Right lobe of liver (tissue), 4 donors: ENCODE results near the gene SNRNP40.

Experiments
- CTCF ChIP-seq, 4 donors: fragments of 200-600 bp in 3 of 4; fragments of 450-650 bp in 1 of 4; IDR thresholded peaks; one replicate each; pipeline versions ENCODE4 v1.5.1 to v1.8.0; 2016 to 2022; ENCODE audit warnings: antibody characterized with exemption in 4 of 4, mild to moderate bottlenecking in 2 of 4
- POLR2A ChIP-seq: fragments of 450-650 bp; IDR thresholded peaks from one replicate; pipeline ENCODE4 v1.6.1; 2017; ENCODE audit warnings: antibody characterized with exemption, mild to moderate bottlenecking
- donor health status: DM: no; HTN: no; CAD: no.
- donor health status: DM: no; HTN: no; CAD: no.
- donor health status: DM: no; HTN: yes; CAD: no.

- TF ChIP-seq CTCF (IDR thresholded peaks at IDR 0.05), result no peak
- no peak for TF ChIP-seq POLR2A
These were observed 30.8 kb upstream of the SNRNP40 start for GRCh38 chr1:31327381-31327780.
